HG03108 (cell line): Measurements from ENCODE around the gene GDPD2.
"Not testable (repeated sequence)": the region's sequence is repeated elsewhere in the genome, so short reads cannot be mapped to it uniquely, and the experiment has no call there.

Experiments used
- ATAC-seq: cut with Tn5 transposase; IDR thresholded peaks from one replicate; pipeline ENCODE4 v1.9.1; 2021; ENCODE audit warnings: moderate library complexity; ENCODE audit not compliant: unreplicated experiment

Gene GDPD2

DNA sequence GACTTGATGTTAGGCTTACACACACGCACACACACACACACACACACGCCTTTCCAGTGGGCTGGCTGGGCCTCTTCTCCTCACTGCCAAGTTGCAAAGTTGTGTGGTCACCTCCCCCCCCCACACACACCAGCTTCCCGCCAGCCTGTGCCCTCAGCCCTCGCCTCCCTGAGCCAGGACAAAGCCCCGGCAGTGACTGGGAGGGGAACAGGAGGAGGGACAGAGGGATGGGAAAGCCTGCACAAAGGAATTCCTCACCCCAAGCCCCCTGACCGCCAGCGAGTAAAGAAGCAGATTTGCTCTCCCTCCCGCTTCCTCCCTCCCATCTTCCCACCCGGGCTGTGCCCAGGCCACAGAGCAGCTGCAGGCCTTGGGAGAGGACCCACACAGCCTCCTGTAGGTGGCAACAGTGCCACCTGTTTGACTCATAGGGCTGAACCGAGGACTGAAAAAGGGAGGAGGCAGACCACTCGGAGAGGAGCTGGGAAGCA lies at the start of gene GDPD2:
Gene GDPD2 (plus strand): TSS at position 464 of the 491 bp plus-strand sequence. CDS start 1,671 bp downstream, outside the sequence.
- no peak for ATAC-seq

DNA sequence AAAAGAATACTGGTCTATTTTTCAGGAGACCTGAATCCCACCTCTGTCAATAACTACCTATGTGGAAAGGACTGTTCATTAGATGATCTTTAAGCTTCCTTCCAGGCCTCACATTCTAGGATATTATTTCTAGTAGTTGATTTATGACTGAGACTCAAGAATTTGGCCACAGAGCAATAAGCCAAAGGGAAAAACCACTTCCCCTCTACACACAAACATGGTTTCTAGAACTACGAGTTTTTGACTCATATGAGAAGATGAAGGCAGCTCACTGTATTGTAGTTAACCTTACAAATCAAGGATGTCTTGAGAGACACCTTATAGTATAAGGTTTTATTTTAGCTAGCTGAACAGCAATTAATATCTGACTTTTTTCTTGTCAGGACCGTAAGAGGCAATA lies 36.9 kb upstream of the GDPD2 start:
- no peak for ATAC-seq

DNA sequence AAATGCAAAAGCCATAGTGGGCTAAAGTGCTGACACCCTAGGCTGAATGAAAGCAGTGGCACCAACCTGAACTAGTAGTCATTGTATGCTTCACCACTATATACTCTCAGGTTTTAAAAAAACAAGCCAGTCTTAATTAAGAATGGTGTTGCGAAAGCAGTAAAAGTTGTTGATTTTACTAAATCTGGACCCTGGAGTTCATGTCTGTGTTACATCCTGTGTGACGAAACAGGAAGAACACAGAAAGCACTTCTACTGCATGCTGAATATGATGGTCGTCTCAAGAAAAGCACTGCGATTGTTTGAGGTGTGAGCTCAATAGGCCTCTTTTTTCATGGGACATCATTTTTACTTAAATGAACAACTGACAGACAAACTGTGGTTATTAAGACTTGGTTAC lies 24.2 kb upstream of the GDPD2 start:
- no peak for ATAC-seq

DNA sequence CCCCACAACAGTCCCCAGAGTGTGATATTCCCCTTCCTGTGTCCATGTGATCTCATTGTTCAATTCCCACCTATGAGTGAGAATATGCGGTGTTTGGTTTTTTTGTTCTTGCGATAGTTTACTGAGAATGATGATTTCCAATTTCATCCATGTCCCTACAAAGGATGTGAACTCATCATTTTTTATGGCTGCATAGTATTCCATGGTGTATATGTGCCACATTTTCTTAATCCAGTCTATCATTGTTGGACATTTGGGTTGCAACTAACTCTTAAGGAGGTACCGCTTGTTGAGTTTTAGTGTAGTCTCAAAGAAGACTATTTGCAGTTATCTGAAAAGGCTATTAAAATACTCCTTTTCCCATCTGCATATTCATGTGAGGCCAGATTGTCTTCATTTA lies 22.9 kb upstream of the GDPD2 start:
- ATAC-seq = not testable (repeated sequence)

GRCh38 chrX:70402721-70403120 lies 20.4 kb upstream of the GDPD2 start:
- ATAC-seq = no peak

- no peak for ATAC-seq
Observed at GRCh38 chrX:70405003-70405402, 18.1 kb upstream of the GDPD2 start.

- ATAC-seq = no peak
Observed at GRCh38 chrX:70410921-70411320, 12.2 kb upstream of the GDPD2 start.

DNA sequence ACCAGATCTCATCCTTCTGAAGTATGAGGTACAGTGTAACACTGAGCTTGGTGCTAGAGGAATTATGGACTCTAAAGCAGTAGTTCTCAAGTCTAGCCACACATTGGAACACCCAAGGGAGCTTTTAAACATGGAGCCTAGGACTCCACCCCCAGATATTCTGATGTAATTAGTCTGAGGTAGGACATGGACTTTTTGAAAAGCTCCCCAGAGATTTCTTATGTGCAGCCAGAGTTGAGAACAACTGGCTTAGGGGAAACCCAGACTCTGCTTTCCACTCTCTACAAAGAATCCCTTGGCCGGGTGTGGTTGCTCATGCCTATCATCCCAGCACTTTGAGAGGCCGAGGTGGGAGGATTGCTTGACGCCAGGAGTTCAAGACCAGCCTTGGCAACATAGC lies 11.6 kb upstream of the GDPD2 start:
- no peak for ATAC-seq

DNA sequence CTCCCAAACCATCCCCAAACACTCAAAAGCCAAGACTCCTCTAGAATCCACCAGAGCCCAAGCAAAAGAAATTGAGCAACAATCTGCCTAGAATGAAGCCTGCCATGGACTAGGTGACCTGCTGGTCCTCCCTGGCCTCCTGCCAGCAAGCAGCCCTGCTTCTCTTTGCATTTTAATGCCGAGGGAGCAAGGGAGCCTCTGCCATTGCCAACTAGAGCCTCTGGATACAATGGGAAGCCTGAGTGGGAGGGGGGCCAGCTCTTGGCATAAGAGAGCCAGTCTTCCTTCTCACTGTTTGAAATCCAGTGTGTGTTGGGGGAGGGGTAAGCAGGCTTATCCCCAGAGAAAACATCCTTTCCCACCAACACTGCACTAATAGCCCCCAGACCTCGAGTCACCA lies 1.5 kb upstream of the GDPD2 start:
- ATAC-seq = no peak

DNA sequence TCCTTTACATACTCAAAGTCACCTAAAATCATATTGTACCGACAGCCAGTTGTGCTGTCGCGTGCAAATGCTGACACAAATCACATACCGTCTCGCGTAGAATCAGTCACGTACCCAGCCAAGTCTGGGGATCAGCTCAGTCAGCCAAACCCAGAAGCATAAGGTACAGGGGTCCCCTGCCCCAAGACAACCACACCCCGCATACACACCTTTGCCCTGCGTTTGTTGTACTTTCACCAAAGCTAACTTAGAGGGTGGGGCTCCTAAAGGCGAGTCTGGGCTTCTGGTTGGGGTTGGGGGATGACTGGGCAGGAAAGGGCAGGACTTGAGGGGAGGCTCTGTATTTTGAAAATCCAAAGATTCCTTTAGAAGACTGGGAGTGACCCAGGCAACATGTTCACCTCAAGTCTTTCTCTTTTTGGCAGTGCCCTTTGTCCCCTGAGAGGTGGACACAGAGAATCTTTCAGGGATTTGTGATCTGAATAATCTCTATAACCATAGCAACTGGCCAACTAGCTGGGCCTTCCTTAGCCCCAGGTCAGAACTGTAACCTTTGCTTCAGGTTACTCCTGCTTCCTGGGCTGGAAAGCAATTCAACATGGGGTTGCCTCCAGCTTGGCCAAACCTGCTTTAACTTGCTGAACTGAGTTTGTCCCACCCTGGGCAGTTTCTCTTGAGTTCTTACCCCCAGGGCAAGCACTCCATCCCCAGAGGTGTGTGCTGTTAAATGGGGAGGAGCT lies 992 bp downstream of the GDPD2 start:
- no peak for ATAC-seq

DNA sequence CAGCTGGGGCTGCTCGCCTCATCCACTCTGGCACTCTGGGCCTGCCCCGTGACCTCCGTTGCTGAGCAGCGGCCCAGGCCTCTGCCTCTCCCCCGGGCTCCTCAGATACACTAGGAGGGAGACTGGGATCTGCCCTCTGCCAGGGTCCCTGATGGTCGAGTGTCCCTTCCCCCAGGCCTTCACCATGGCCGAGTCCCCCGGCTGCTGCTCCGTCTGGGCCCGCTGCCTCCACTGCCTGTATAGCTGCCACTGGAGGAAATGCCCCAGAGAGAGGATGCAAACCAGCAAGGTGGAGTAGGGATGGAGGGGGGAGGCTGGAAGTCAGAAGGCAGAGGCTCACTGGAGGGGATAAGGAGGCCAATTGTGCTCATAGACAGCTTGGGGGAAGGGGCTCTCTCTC lies 1.7 kb downstream of the GDPD2 start:
- ATAC-seq = no peak

DNA sequence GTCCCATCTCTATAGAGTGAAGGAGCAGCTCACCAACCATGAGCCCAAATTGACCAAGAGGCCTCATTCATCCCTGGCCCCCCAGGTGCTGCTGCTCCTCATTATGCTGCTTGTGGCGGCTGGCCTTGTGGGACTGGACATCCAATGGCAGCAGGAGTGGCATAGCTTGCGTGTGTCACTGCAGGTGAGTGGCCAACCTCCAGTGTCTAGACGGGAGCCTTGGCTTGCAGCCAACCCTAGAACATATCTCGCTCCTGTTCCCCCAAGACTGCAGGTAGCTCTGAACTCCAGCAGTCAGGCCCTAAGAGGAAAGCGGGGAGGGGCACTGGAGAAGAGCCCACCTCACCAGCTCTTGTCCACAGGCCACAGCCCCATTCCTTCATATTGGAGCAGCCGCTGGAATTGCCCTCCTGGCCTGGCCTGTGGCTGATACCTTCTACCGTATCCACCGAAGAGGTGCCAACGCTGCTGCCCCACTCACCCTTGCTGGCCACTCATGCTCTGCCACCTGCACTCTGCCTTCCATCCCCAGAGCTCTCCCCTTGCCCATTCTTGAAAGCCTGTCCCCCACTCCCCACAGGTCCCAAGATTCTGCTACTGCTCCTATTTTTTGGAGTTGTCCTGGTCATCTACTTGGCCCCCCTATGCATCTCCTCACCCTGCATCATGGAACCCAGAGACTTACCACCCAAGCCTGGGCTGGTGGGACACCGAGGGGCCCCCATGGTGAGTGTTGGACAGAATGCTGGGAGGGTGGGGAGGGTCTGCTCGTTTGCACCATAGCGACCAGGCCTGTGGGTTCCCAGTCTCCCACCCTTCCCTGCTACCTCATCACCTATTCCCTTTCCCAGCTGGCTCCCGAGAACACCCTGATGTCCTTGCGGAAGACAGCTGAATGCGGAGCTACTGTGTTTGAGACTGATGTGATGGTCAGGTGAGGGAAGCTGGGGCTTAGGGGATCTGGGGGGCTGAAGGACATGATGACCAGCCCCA lies 3.5 kb downstream of the GDPD2 start:
- no peak for ATAC-seq

DNA sequence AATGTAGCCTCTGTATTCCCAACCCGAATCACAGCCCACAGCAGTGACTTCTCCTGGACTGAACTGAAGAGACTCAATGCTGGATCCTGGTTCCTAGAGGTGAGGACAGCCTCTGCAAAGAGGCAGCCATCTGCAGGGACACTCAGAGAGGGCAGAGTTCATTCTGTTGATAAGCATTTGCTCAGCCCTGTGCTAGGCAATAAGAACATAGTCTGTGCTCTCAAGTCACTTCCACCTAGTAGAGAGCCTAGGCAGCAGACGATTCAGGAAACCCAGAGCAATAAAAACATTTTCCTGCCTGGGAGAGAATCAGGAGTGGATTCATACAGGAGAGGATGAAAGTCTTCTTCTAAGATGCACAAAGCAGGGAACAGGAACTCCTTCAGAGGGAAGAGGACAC lies 4.3 kb downstream of the GDPD2 start:
- ATAC-seq = no peak

- no peak for ATAC-seq
Observed at GRCh38 chrX:70429759-70430158, 6.6 kb downstream of the GDPD2 start.

- no peak for ATAC-seq
Observed at GRCh38 chrX:70432936-70433847, 10.1 kb downstream of the GDPD2 start.

DNA sequence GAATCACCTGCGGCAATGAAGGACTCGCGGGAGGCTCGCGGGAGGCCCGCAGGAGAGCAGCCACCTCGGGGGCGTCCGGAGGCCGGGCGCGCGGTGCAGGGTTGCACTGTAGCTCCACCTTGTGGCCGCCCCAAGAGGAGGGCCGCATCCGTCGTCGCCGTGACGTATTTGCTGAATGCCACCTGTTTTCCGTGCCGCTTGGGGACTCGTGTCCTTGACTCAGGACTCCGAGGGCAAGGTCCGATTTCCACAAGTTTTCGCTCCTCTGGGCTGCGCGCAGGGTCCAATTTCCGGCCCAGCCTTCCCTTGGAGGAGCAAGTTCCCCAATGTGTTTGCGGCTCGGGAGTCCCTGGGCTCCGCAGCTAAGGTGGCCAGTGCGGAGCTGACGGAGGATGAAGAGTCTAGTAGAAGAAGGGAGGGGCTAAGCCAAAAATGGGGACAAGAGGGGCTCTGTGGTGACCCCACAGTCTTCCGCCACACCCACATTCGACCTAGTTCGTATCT lies 10.8 kb downstream of the GDPD2 start:
- peak; percentile 62 for ATAC-seq

- peak; percentile 62 for ATAC-seq
Observed at GRCh38 chrX:70434352-70434866, 11.3 kb downstream of the GDPD2 start.

GRCh38 chrX:70434914-70435586 lies 11.9 kb downstream of the GDPD2 start:
- ATAC-seq = no peak

DNA sequence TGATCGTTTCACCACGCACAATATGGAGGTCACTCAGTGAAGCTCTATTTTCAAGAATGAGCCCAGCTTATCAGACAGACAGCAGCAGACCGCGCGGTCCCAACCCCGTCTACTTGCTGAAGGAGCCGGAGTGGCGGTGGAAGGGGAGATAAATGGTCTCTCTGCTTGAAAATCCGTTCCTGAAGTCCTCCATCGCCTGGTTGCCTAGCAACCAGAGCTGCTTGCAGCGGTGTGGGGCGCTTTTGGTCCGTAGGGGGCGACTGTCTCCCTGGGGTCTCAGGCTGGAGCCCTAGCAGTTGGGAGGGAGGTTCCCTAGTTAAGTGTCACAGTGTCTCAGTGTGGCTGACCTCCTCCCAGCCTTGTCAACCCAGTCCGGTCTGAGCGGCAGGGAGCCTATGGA lies 13.2 kb downstream of the GDPD2 start:
- ATAC-seq = no peak

DNA sequence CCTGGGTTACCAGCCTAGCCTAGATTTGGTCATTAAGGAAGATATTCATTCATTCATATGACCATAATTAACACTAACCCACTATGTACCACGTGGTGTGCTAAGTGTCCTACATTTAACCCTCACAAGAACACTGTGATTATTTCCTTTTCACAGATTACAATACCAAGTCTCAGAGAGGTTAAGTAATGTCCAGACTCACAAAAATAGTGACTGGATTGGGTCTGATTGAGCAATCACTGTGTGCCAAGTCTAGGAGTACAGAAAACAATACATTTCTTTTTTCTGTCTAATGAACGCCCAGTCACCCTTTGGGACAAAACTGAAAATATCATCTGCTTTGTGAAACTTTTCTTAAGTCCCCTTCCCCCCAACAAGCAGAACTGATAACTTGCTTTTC lies 13.9 kb downstream of the GDPD2 start:
- no peak for ATAC-seq
